MM.1S (cell line): Measurements from ENCODE around the gene FYCO1.
A peak's percentile ranks its signal among the peaks of the same experiment; 100 is the strongest.

Experiments used
- DNase-seq: peaks from one replicate; pipeline ENCODE4 v3.0.0-alpha.2; 2015
- H2AFZ ChIP-seq: fragments of 300-600 bp; sonication (generic); 2 replicates; pipeline ENCODE4 v1.6.0; 2016; ENCODE audit warnings: antibody characterized with exemption, low read length
- H3F3A ChIP-seq: fragments of 300-600 bp; sonication (generic); 2 replicates; pipeline ENCODE4 v1.6.1; 2016; ENCODE audit warnings: mild to moderate bottlenecking, antibody characterized with exemption, low read length, moderate library complexity, mixed read lengths; ENCODE audit not compliant: insufficient read depth
- H3K27ac ChIP-seq: fragments of 300-600 bp; sonication (generic); 2 replicates; pipeline ENCODE4 v1.5.1; 2016; ENCODE audit warnings: mild to moderate bottlenecking, low read length
- H3K27me3 ChIP-seq: fragments of 300-600 bp; sonication (generic); replicated peaks from 2 replicates; pipeline ENCODE4 v1.6.0; 2016; ENCODE audit warnings: low read length; ENCODE audit not compliant: insufficient read depth
- H3K36me3 ChIP-seq: fragments of 300-600 bp; sonication (generic); replicated peaks from 2 replicates; pipeline ENCODE4 v1.6.1; 2016; ENCODE audit warnings: mild to moderate bottlenecking, low read length, mixed read lengths; ENCODE audit not compliant: insufficient read depth
- H3K4me1 ChIP-seq: fragments of 300-600 bp; sonication (generic); 2 replicates; pipeline ENCODE4 v1.6.1; 2016; ENCODE audit warnings: low read length, mixed read lengths
- H3K4me2 ChIP-seq: fragments of 300-600 bp; sonication (generic); 2 replicates; pipeline ENCODE4 v1.6.0; 2016; ENCODE audit warnings: low read depth, low read length
- H3K4me3 ChIP-seq: fragments of 300-600 bp; sonication (generic); 2 replicates; pipeline ENCODE4 v1.5.1; 2016; ENCODE audit warnings: low read length, mixed read lengths
- H3K79me2 ChIP-seq: fragments of 300-600 bp; sonication (generic); 2 replicates; pipeline ENCODE4 v1.6.1; 2016; ENCODE audit warnings: mixed run types, low read length, mixed read lengths
- H3K9ac ChIP-seq: fragments of 300-600 bp; sonication (generic); 2 replicates; pipeline ENCODE4 v1.6.1; 2016; ENCODE audit warnings: low read length, mixed read lengths
- H3K9me2 ChIP-seq: fragments of 300-600 bp; sonication (generic); replicated peaks from 2 replicates; pipeline ENCODE4 v1.6.1; 2016; ENCODE audit warnings: mild to moderate bottlenecking, low read length, mixed read lengths; ENCODE audit not compliant: insufficient read depth
- H3K9me3 ChIP-seq: fragments of 300-600 bp; sonication (generic); replicated peaks from 2 replicates; pipeline ENCODE4 v1.6.1; 2016; ENCODE audit warnings: mild to moderate bottlenecking, low read length, mixed read lengths; ENCODE audit not compliant: insufficient read depth
- H4K20me1 ChIP-seq: fragments of 300-600 bp; sonication (generic); 2 replicates; pipeline ENCODE4 v1.6.1; 2016; ENCODE audit warnings: mild to moderate bottlenecking, low read length, moderate library complexity, mixed read lengths; ENCODE audit not compliant: insufficient read depth
- EZH2 ChIP-seq: fragments of 300-600 bp; sonication (generic); optimal IDR thresholded peaks from 2 replicates; pipeline ENCODE3; 2017; ENCODE audit warnings: low read depth, mild to moderate bottlenecking, antibody characterized with exemption, low read length, mixed read lengths
- EZH2phosphoT487 ChIP-seq: fragments of 300-600 bp; sonication (generic); IDR thresholded peaks from 2 replicates; pipeline ENCODE4 v1.6.1; 2018; ENCODE audit warnings: antibody characterized with exemption, low read length
- TF ChIP-seq, protein P1 (sequence below): fragments of 300-600 bp; sonication (generic); IDR thresholded peaks from 2 replicates; pipeline ENCODE4 v1.5.1; 2016; ENCODE audit warnings: antibody characterized with exemption, low read length, mixed read lengths

The FYCO1 gene

DNA sequence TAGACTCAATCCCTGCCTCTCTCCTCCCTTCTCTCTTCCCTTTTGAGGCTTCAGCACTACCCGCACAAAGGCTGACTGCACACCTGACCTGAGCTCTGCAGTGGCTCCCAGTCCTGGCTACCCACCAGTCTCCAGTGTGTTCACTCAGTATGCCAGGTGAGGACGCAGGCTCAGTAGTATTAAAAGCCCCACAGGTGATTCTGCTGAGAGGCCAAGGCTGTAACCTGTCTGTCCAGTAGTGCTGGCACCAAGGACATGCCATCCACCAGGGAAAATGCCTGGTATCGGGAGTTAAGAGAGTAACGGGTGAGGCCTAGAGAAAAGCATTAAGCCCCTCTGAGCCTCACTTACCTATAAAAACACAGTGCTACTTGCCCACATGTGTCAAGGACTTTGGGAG lies 20.9 kb downstream of the FYCO1 start:
- TF ChIP-seq, protein P1, sequence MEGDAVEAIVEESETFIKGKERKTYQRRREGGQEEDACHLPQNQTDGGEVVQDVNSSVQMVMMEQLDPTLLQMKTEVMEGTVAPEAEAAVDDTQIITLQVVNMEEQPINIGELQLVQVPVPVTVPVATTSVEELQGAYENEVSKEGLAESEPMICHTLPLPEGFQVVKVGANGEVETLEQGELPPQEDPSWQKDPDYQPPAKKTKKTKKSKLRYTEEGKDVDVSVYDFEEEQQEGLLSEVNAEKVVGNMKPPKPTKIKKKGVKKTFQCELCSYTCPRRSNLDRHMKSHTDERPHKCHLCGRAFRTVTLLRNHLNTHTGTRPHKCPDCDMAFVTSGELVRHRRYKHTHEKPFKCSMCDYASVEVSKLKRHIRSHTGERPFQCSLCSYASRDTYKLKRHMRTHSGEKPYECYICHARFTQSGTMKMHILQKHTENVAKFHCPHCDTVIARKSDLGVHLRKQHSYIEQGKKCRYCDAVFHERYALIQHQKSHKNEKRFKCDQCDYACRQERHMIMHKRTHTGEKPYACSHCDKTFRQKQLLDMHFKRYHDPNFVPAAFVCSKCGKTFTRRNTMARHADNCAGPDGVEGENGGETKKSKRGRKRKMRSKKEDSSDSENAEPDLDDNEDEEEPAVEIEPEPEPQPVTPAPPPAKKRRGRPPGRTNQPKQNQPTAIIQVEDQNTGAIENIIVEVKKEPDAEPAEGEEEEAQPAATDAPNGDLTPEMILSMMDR: no peak
- TF ChIP-seq EZH2 (no peak), EZH2phosphoT487 (no peak)
- Histone ChIP-seq H3K79me2 (no peaks in the 10 kb centered on the region), H3K9ac (no peak overlapping the region), H3F3A (peaks cover 38% of the 10 kb centered on the region), H3K4me2 (no peak overlapping the region), H3K4me1 (peaks cover 58% of the 10 kb centered on the region), H3K4me3 (no peak overlapping the region), H3K27me3 (no peaks in the 10 kb centered on the region), H3K36me3 (no peaks in the 10 kb centered on the region), H2AFZ (no peak overlapping the region), H3K9me3 (no peaks in the 10 kb centered on the region), H3K27ac (no peak overlapping the region), H4K20me1 (no peaks in the 10 kb centered on the region), H3K9me2 (no peaks in the 10 kb centered on the region)
- no peak for DNase-seq

DNA sequence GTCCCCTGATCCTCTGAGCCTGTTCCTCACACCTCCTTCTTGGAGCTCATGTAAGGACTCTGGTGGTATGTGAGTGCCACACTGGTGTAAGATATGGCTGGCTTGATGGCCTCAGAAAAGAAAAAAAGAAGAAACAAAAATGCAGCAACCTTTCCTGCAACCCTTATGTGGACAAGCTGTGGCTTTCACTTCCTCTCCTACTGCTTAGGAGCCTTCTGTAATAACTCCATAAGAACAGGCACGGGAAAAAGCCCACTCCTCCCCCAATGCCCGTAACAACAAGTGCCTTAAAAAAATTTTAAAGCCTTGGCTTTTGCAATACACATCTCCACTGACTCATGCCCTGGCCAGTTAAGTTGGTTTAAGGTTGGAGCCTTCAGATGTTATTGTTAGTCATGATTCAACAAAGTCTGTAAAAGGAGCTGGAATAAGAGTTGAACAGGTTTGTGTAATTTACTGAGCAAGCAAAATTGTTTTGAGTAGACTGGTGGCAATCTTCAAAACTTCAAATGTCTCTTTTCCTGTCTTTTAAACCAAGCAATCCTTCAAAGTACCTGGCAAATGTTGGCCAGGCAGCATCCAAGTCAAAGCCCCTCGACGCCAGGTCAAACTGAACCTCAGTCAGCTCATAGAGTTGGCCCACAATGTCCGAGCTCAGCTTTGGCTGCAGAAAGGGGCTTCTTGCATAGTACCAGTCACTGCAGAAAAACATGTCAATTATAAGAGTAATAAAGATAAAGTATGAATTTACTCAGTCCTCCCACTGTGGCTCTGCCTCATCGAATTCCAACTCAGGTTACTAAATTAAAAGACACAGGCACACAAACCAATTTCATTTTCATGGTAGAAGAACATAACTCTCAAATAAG lies 22.9 kb downstream of the FYCO1 start:
- Histone ChIP-seq H3K9ac (no peak overlapping the region), H4K20me1 (no peaks in the 10 kb centered on the region), H3K4me1 (peaks cover 41% of the 10 kb centered on the region), H3K9me3 (no peaks in the 10 kb centered on the region), H3K79me2 (no peaks in the 10 kb centered on the region), H3K4me2 (peak overlapping the region; percentile 65), H3K9me2 (no peaks in the 10 kb centered on the region), H3K27ac (peak overlapping the region; percentile 57; the same call in 1 of the 2 replicates), H3F3A (peaks cover 21% of the 10 kb centered on the region), H3K4me3 (0 out of 2 replicates have a peak overlapping the region, but pooled peaks have one; percentile 2), H3K36me3 (no peaks in the 10 kb centered on the region), H2AFZ (0 out of 2 replicates have a peak overlapping the region, but pooled peaks have one; percentile 20), H3K27me3 (no peaks in the 10 kb centered on the region)
- TF ChIP-seq EZH2phosphoT487: no peak
- TF ChIP-seq, protein P1: no peak
- TF ChIP-seq EZH2: no peak
- DNase-seq: peak; percentile 41

DNA sequence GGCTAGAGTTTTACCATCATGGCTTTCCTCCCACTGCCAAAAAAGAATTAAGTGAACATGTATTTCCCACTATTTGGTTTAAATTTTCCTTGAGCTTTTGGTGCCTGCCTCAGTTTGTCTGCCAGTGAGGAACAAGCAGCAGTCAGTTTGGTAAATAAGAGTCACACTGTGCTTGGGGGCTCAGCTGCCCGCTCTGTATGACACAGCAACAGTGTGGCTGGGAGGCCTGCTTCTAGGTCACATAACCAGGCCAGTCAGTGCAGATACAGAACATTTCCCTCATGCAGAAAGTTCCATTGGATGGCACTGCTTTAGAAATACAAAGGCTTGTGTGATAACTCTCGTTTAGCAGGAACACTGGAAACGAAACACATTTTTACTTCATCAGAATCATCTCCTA lies 25.7 kb downstream of the FYCO1 start:
- TF ChIP-seq EZH2 (no peak), EZH2phosphoT487 (no peak)
- TF ChIP-seq, protein P1: no peak
- no peaks in the 10 kb centered on the region for H3K79me2 ChIP-seq
- H3K9ac ChIP-seq: no peak overlapping the region
- no peak overlapping the region for H3K27ac ChIP-seq
- no peak overlapping the region for H3K4me2 ChIP-seq
- no peaks in the 10 kb centered on the region for H4K20me1 ChIP-seq
- H3K36me3 ChIP-seq: no peaks in the 10 kb centered on the region
- peaks cover 14% of the 10 kb centered on the region; the same call in 1 of the 2 replicates for H3F3A ChIP-seq
- no peak overlapping the region for H2AFZ ChIP-seq
- no peaks in the 10 kb centered on the region for H3K9me2 ChIP-seq
- no peaks in the 10 kb centered on the region for H3K27me3 ChIP-seq
- no peak overlapping the region for H3K4me3 ChIP-seq
- H3K4me1 ChIP-seq: peaks cover 21% of the 10 kb centered on the region
- H3K9me3 ChIP-seq: no peaks in the 10 kb centered on the region
- DNase-seq: no peak
